Measurements from ENCODE around the gene TIFAB.

GRCh38 chr5:135482381-135482933 lies 30.3 kb upstream of the TIFAB start:
- TF ChIP-seq ZNF274 (IDR thresholded peaks at IDR 0.05; ENCODE audit: low read depth, low read length) = no peak
- TF ChIP-seq SUZ12 (IDR thresholded peaks at IDR 0.05; ENCODE audit: extremely low read depth, insufficient read depth, insufficient read length) = no peak
